ENCODE measurements around the gene NEDD4L. TPM values are rescaled to one million over a fixed set of nuclear protein-coding genes. Genes with fewer than 3 reads are reported as not detected.
A peak's percentile ranks its signal among the peaks of the same experiment; 100 is the strongest.

Gene NEDD4L
- total and polyA plus RNA-seq, 4 donors: 40.2 to 308 (median 148) TPM

GRCh38 chr18:58204776-58205442, 160.9 kb downstream of the NEDD4L start:
- 78 to 80% methylated on average over 3 of the region's 3 CpGs for WGBS, 2 donors
- no peak overlapping the region for H3K4me3 ChIP-seq
- H3K27me3 ChIP-seq (ENCODE audit: control insufficient read depth in 3 of 3, insufficient read depth in 3 of 3, low read length in 2 of 3): no peaks in the 10 kb centered on the region
- ATAC-seq (ENCODE audit: insufficient read depth, low FRiP score) (no peak), DNase-seq (peak in 1 of 3 donors; percentile 84)
- H3K9ac ChIP-seq (ENCODE audit: insufficient read depth in 1 of 2, low read length in 2 of 2): no peak overlapping the region
- no peak overlapping the region for H3K27ac ChIP-seq (ENCODE audit: low read depth in 1 of 2, low read length in 1 of 2)
- no peaks in the 10 kb centered on the region for H3K36me3 ChIP-seq (ENCODE audit: control insufficient read depth in 4 of 4, insufficient read depth in 4 of 4, low read length in 4 of 4)
- TF ChIP-seq, protein P1, sequence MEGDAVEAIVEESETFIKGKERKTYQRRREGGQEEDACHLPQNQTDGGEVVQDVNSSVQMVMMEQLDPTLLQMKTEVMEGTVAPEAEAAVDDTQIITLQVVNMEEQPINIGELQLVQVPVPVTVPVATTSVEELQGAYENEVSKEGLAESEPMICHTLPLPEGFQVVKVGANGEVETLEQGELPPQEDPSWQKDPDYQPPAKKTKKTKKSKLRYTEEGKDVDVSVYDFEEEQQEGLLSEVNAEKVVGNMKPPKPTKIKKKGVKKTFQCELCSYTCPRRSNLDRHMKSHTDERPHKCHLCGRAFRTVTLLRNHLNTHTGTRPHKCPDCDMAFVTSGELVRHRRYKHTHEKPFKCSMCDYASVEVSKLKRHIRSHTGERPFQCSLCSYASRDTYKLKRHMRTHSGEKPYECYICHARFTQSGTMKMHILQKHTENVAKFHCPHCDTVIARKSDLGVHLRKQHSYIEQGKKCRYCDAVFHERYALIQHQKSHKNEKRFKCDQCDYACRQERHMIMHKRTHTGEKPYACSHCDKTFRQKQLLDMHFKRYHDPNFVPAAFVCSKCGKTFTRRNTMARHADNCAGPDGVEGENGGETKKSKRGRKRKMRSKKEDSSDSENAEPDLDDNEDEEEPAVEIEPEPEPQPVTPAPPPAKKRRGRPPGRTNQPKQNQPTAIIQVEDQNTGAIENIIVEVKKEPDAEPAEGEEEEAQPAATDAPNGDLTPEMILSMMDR (IDR thresholded peaks at IDR 0.05; ENCODE audit: control extremely low read depth, extremely low read depth): no peak
- no peaks in the 10 kb centered on the region for H3K9me3 ChIP-seq (ENCODE audit: control insufficient read depth in 4 of 4, insufficient read depth in 3 of 4, low read length in 3 of 4)
- peaks cover 4 to 22% (median 9%) of the 10 kb centered on the region in 5 donors for H3K4me1 ChIP-seq (ENCODE audit: control insufficient read depth in 5 of 5, insufficient read depth in 5 of 5, low read length in 5 of 5)

- no peak for ATAC-seq (ENCODE audit: insufficient read depth, low FRiP score)
- H3K4me1 ChIP-seq (ENCODE audit: control insufficient read depth in 5 of 5, insufficient read depth in 5 of 5, low read length in 5 of 5): peaks cover 4 to 22% (median 9%) of the 10 kb centered on the region in 5 donors
- H3K9me3 ChIP-seq (ENCODE audit: control insufficient read depth in 4 of 4, insufficient read depth in 3 of 4, low read length in 3 of 4): no peaks in the 10 kb centered on the region
- no peak overlapping the region for H3K9ac ChIP-seq (ENCODE audit: insufficient read depth in 1 of 2, low read length in 2 of 2)
- no peaks in the 10 kb centered on the region for H3K36me3 ChIP-seq (ENCODE audit: control insufficient read depth in 4 of 4, insufficient read depth in 4 of 4, low read length in 4 of 4)
- TF ChIP-seq, protein P1 (IDR thresholded peaks at IDR 0.05; ENCODE audit: control extremely low read depth, extremely low read depth): no peak
- no peak overlapping the region for H3K27ac ChIP-seq (ENCODE audit: low read depth in 1 of 2, low read length in 1 of 2)
- H3K27me3 ChIP-seq (ENCODE audit: control insufficient read depth in 3 of 3, insufficient read depth in 3 of 3, low read length in 2 of 3): no peaks in the 10 kb centered on the region
- peak in 1 of 3 donors; percentile 59 for DNase-seq
- WGBS, 2 donors: 94 to 95% methylated on average over 6 of the region's 6 CpGs
- no peak overlapping the region for H3K4me3 ChIP-seq
These were observed 161.6 kb downstream of the NEDD4L start for GRCh38 chr18:58205443-58206160.

DNA sequence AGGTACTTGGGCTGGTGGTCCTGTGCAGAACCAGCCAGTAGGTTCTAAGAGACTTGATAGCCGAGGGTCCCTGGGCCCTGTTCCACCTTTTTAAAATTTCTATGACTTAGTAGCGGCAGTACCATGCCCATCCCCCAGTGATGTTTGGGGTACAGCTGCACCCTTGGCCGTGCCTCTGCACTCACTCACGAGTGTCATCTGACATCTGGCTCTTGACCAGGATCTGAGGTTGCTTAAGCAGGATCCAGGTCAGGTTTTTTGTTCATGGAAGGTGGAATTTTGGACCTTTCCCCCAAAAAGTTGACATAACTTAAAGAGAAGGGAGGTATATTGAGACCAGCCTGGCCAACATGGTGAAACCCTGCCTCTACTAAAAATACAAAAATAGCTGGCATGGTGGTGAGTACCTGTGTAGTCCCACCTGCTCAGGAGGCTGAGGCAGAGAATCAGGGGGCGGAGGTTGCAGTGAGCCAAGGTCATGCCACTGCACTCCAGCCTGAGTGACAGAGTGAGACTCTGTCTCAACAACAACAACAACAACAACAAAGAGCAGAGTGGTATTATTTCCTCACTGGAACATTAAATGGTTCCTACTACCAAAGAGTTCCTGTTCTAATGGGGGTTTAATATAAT, 163.6 kb downstream of the NEDD4L start:
- DNase-seq (no peak), ATAC-seq (ENCODE audit: insufficient read depth, low FRiP score) (no peak)
- Histone ChIP-seq H3K27me3 (ENCODE audit: control insufficient read depth in 3 of 3, insufficient read depth in 3 of 3, low read length in 2 of 3) (no peaks in the 10 kb centered on the region), H3K36me3 (ENCODE audit: control insufficient read depth in 4 of 4, insufficient read depth in 4 of 4, low read length in 4 of 4) (no peaks in the 10 kb centered on the region), H3K4me3 (no peak overlapping the region), H3K4me1 (ENCODE audit: control insufficient read depth in 5 of 5, insufficient read depth in 5 of 5, low read length in 5 of 5) (peaks cover 6 to 26% (median 6%) of the 10 kb centered on the region in 5 donors), H3K9ac (ENCODE audit: insufficient read depth in 1 of 2, low read length in 2 of 2) (no peak overlapping the region), H3K9me3 (ENCODE audit: control insufficient read depth in 4 of 4, insufficient read depth in 3 of 4, low read length in 3 of 4) (no peaks in the 10 kb centered on the region), H3K27ac (ENCODE audit: low read depth in 1 of 2, low read length in 1 of 2) (peak overlapping the region in 1 of 2 donors; percentile 87)
- WGBS, 2 donors: 82 to 94% methylated on average over 5 of the region's 5 CpGs
- TF ChIP-seq, protein P1 (IDR thresholded peaks at IDR 0.05; ENCODE audit: control extremely low read depth, extremely low read depth): no peak

Data from lung (tissue), 12 donors.